Amniotic epithelial cell (primary cell): ENCODE results near the gene TSPAN5.
"Not testable (repeated sequence)": the region's sequence is repeated elsewhere in the genome, so short reads cannot be mapped to it uniquely, and the experiment has no call there.

Source experiments
- DNase-seq: peaks from one replicate; pipeline ENCODE4 v3.0.0-alpha.2; 2010; ENCODE audit warnings: low read depth

Gene TSPAN5

DNA sequence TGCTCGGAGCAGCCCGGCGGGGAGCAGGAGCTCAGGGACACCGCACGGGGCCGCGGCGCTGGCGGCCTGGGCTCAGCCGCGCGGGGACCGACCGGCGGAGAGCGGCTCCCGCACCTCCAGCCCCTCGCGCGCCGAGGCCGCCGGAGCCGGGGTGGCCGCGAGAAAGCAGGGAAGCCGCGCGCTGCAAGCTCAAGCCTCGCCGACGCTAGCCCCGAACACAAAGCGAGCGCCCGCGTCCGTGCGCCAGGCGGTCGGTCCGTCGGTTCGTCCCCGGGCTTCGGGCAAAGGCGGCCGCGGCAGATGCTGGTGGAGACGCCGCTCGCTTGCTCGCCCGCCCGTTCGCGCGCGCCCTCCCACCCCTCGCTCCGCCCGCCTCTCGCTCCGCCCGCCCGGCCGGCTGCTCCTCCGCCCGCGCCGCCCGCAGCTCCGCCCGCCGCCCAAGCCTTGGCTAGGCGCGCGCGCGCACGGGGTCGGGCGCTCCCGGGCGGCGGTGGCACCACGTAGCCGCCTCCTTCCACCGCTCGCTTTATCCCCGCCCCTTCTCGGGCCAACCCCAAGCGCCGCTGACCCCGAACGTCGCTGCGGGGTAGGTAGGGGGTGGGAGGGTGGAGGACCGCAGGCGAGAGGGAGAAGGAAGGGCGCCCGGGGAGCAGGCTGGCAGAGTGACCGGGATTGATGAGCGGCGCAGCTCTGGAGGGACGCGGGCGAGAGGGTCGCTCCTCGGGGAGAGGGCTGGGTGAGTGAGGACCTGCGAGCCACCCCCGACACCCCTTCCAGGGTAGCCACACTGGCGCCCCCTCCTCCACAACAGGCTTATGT is at the start of gene TSPAN5:
TSS of gene TSPAN5 (minus strand) at position 325 of the 819 bp plus-strand sequence.
- DNase-seq: peak; percentile 63

DNA sequence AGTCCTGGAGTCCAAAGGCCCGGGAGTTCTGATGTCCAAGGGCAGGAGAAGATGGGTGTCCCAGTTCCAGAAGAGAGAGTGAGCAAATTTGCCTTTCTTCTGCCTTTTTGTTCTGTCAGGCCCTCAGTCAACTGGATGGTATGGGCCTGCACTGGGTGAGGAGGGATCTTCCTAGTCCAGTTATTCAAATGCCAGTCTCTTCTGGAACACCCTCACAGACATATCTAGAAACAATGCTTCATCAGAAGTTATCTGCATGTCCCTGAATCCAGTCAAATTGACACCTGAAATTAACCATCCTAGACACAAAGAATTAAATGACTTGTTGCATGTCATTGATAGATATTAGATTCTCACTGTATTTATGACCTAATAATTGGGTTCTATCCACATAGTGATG is 48.5 kb upstream of the TSPAN5 start:
- DNase-seq: no peak

DNA sequence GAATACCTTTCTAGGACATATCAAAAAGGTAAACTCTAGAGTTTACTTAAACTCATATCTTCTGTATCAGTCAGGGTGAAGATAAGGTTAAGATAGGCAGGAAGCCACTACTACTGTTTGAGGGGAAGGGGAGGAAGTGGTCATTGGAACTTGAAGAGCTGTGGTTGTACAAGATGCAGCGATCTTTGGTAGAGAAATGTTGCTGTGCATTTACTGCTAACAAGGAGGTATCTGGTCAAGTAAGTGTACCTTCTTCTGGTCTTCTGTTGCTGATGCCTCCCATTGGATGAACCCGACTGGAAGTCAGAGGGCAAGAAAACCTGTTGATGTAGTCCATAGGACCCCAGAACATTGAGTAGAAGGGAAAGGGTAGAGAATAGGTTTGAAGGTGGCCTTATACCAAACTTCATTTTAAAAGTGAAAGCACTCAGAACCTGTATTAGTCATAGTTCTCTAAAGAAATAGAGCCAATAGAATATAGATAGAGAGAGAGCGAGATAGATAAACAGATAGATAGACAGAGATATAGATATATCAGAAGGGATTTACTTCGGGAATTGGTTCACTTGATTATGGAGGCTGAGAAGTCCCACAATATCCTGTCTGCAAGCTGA is 47.9 kb upstream of the TSPAN5 start:
- no peak for DNase-seq

DNA sequence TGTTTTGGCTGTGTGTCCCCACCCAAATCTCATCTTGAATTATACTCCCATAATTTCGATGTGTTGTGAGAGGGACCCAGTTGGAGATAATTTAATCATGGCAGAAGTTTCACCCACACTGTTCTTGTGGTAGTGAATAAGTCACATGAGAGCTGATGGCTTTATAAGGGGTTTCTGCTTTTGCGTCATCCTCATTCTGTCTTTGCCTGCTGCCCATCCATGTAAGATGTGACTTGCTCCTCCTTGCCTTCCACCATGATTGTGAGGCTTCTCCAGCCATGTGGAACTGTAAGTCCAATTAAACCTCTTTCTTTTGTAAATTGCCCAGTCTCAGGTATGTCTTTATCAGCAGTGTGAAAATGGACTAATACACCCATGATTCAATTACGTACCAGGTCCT is 47.2 kb upstream of the TSPAN5 start:
- DNase-seq: not testable (repeated sequence)

DNA sequence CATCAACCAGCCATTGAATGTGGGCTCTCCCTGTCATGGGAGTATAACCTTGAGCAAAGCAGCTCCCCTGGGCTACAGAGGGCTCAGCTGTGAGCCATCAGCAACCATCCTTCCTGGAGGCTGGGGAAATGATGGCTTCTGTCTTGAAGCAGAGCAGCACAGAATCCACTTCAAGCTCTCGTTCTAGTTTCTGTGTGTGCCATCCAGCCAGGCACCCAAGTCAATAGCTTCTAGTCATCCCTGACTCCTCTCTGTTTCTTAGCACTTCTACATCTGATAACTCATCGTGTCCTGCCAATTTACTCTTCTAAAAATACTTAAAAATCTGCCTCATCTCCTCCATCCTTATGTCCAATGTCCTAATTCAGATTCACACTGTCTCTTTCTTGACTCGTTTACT is 42.2 kb upstream of the TSPAN5 start:
- no peak for DNase-seq

DNA sequence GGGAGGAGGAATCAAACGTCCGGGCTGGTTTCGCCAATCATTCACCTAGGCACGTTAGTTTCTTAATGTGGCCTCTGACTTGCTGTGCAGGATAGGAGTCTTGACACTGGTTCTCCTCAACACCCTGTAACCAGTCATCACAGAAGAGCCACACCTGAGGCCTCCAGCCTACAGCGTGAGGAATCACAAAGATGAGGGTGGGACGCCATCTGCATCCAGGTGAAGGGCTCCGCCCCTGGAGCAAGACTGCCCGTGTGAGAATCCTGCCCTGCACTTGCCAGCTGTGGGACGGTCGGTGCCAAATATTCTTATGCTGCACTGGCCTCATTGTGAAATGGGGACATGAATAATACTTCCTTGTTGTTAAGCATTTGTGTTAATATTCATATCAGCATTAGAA is 35.7 kb upstream of the TSPAN5 start:
- no peak for DNase-seq

DNA sequence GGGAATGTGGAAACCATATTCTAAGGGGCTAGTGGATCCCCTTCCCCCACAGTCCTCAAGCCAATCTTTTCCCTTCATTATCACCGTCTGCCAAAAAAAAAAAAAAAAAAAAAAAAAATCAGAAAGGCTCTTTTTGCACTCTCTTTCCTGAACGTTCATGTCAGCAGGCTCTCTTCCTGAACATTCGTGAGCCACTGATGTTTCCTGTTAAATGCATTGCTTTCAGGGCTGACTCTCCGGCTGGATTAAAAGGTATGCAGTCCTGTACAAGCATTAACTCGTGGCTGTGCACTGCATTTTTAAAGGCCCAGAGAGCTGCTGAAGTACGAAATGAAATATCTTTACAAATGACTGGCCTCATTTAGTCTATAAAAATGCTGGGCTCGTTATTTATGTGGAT is 34.0 kb upstream of the TSPAN5 start:
- DNase-seq: no peak

DNA sequence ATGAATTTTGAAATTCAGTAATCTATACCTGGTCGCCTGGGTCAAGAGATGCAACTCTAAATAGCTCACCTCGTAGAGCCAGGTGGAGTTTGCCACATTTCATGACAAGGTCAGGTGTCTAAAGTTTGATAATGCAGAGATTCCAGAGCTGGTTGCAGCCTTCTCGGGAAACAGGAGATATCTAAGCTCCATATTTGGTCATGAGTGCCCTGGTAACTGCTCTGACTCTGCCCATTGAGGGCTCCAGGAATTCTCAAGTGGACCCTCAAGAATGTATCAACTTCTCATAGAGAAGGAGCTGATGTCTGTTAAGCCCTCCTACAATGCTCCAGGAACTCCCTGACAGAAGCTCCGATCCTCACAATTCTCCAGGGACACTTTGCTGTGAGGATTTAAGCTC is 33.2 kb upstream of the TSPAN5 start:
- no peak for DNase-seq

DNA sequence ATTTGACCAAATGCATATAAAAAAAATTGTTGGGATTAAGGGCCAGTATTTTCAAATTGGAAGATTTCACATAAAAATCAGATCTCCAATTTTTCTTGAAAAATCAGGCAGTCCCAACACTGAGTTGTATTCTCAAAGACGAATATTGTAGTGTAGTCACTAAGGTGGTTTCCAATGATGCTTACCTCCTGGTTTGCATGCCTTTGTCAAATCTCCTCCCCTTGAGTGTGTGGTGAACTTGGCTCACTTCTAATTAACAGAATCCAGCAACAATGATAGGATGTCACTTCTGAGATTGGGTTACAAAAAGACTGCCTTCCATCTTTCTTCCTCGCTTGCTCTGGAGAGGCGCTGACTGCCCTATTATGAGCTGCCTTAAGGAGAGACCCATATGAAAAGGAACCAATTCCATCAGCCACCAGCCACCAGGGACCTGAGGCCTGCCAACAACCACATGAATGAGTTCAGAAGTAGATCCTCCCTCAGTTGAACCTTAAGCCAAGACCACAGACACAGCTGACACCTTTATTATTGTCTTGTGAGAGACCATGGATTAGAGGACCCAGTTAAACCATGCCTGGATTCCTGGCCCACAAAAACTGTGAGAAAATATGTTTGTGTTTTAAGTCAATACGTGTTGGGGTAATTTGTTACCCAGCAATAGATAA is 31.2 kb upstream of the TSPAN5 start:
- DNase-seq: no peak

DNA sequence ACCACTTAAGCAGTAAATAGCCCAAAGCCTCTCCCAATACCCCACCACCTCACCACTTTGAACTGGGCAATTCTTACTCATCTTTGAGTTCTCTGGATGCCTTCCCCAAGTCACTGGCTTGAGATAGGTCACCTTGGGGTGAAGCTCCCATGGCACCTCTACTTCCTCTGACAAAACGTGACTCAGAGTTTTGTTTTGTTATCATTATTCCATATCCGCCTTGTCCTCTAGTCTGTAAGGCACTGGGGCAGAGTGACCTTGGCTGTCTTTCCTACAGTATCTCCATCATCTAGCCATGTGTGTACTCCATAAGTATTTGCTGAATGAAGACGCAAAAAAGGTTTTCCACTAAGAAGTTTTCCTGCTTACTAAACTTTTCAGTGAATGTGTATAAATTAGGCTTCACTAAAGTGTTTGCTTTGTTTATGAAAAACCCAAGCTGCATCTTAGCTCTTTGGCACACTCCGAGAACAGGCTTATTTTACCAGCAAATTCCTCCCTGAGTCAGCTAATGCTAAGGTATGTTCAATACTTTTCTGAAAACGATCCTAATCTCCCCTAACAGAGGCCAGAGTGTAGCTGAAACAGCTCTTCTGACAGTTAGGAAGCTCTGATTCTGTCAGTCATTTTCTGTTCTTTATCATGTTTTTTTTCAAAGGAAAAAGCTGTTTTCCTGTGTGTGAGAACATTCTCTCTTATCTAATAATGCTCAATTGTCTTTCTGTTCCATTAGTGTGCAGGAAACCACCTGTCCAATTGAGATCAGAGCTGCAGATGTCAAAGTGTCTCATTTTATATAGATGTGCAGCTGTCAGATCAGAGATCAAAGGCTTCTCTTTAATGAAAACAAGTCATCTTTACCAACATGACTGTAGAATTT is 30.2 kb upstream of the TSPAN5 start:
- peak; percentile 69 for DNase-seq

DNA sequence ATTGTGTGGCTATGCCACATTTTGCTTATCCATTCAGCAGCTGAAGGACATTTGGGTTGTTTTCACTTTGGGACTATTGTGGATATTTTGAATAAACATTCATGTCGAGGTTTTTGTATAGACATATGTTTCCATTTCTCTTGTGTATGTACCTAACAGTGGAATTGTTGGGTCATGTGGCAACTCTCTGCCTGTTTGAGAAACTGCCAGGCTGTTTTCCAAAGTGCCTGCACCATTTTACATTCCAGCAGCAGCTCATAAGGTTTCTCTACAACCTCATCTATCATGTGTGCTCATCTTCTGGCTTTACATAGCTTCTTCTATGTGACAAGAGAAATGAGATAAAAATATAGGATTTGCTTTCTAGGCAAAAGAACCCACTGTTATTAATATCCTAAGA is 29.5 kb upstream of the TSPAN5 start:
- DNase-seq: peak; percentile 58

DNA sequence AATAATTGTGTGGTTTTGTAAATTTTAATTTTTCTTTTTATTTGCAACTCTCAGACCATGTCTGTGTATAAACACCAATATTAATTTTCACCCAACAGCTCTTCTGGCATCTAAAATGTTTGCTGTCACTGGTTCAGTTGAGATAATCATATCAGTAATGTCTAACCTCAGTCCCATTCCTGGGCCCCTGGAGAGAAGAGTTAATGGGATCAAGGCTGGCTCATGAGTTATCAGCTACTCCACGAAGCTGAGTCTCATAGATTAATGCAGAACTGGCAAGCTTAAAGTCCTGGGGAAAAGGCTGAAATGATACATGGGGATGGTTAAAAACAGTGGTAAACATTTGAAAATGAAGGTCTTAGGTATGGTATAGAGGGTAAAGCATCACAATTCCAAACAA is 28.4 kb upstream of the TSPAN5 start:
- peak; percentile 29 for DNase-seq

DNA sequence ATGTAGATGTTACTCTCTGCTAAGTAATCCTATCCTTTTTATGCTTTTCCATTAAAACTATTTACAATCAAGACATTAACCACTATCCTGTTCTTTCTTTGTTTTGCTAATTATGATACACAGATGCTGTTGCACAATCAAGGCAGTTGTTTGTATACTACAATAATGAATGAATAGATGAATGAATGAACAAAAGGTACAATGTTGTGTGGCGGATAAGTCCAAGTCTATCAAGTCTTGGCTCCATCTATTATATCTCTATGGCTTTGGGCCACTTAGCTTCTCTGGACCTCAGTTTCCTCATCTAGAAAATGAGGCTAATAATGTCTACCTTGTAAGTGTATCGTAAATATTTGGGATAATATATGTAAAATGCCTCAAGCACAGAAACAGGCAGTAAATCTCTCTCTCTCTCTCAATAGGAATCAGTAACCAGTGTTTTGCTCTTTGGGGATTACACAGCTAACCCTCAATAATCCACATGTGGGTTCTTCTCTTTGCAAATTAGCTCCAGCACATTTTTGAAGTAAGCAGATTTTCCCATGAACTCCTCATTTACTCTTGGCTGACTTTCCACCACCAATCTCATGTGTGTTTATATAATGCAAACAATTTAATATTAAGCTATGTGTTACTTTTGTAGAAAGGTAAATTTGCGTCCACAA is 27.8 kb upstream of the TSPAN5 start:
- no peak for DNase-seq

DNA sequence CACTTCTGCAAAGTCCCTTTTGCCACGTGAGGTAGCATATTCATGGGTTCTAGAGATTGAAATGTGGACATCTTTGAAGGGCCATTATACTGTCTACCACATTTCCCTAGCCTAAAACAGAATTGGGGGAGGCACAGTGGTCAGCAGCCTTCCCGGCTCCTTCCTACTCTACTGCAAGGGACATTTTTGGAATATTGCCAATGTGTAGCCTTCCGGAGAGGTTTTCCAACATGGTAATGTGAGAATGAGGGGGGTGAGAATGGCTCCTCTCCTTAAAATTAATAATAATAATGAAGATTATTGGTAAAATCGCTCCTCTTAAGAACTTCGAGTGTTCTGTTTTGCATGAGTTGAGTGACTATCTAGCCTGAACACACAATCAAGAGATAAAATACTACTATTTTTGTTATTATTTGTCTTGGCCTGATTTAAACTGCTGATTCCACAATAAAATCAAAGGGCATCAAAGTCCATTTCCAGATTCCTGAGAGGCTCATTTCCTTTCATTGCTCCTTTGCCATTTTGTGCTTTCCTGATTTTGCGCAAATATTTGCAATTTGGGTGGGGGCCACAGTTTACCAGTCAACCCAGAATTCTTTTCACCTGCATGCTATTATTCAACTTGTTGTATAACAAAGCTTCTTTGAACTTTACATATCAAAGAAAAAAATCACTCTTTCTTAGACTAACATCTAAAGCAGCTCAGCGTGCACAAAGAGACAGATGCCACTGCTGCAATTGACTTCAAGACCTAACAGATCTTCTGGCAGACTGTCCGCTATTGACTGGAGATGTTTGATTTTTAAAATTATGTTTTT is 27.0 kb upstream of the TSPAN5 start:
- DNase-seq: no peak

DNA sequence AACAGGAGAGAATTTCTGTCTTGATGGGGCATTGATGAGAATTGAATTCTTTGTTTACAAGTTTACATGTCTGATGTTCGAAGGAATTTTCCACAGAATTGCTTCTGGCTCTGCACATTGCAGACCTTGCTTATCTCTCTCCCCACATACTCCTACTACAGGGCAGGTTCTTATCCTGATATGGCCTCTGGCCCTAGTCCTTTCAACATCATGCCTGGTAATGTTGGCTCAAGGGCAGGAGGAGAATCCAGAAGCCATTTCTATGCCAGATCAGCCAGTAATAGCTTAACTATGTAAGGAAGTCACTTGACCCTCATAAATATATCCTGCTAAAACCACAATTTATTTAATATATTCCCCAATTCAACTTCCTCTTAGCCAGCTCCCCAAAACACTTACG is 24.3 kb upstream of the TSPAN5 start:
- peak; percentile 97 for DNase-seq

DNA sequence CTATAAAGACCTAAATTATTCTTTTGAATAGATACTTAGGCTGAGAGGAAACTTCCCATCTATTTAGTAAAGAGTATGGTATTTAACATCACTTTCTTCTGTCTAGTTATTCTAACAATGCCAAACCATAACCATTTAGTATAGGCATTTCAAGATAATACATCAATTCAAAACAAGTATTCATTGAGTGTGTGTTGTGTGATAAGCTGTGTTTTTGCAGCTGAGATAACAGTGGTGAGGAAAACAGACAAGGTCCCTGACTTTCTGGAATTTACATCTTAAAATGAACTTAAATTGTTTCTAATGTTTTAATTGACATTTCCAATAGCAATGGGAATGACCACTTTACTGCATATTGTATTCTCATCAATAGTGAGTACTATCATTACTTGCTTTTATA is 22.4 kb upstream of the TSPAN5 start:
- DNase-seq: no peak

DNA sequence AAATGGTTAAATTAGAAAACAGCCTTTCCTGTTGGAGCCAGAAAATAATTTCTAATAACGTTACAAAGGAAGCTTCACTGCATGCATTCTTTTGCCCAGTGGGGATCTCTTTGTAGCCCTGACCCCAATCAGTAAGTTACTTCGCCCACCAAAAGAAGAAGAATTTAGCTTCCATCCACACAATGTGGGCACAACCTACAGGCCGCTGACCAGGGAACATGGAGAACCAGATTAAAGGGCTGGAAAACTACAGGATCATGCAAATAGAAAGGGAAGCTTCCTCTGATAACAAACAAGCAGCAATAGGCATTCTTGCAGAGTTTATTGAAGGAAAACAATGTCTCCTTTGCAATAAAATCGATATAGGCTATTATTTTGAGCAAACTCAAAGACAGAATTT is 21.3 kb upstream of the TSPAN5 start:
- no peak for DNase-seq

DNA sequence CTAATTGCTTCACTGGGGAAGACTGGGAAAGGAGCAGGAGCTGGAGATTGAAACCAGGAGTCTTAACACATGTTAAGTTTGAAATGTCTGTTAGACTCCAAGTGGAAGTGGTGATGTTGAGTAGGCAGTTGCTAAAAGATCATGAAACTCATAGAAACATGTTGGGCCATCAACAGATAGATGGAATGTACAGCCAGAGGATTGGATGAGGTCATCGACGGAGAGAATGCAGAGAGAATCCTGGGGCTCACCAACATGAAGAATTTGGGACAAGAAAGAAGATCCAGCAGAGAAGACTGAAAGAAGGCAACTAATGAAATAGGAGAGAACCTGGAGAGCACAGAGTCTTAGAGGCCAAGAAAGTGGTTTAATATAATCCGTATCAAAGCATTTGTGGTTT is 19.4 kb upstream of the TSPAN5 start:
- peak; percentile 56 for DNase-seq

DNA sequence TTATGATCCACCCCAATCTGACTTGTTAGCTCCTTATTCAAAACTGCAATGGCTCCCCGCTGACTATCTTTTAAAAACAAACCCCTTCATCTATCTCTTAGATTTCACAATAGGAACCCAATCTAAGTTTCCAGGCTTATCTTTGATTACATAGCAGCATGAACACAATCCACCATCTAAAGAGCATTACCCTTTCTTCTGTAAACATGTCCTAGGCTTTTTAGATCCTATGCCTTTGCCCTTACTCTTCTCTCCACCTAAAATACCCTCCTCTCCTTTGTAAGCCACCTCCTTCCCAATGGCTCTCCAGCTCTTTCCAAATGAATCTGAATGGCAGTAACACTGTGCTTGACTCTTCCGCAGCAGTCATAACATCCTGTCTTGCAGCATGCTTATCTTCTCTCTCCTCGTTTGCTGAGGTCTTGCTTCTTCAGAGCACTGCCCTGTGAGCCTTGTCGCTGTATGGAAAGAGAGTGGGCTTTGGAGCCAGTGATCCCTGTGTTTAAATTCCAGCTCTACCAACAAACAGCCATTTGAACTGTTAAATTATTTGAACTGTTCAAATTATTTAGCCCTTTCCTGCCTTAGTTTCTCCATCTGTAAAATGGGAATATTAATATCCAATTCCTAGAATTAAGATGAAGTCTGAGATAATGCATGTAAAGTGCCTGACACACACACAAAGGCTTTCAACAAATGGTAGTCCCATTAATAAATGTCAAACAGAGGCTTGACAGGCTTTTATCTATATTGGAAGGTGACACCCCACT is 16.2 kb upstream of the TSPAN5 start:
- peak; percentile 52 for DNase-seq

DNA sequence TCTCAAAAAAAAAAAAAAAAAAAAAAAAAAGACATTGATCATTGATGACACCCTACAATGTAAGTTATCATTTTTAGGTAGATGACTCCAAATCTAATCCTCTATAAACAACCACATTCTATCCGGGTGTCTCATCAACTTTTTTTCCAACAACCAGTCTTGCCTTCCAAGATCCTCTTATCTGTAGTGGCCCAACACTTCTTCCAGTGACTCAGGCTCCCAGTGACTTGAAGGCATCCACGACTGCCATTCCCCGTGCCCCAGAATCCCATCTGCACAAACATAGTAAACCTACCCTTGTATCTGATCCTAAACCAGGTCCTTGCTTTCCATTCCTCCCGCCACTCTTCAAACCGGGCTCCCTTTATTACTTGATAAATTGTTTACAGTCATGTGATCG is 15.6 kb upstream of the TSPAN5 start:
- DNase-seq: peak; percentile 79
